WTC11 (cell line): Measurements from ENCODE around the gene CLDN19. TPM values are rescaled to one million over a fixed set of nuclear protein-coding genes. Genes with fewer than 3 reads are reported as not detected.

Source experiments
- ATAC-seq: fragments of 200-7000 bp; cut with Tn5 transposase; 2 replicates; pipeline ENCODE4 v1.10.0; 2021; ENCODE audit warnings: mild to moderate bottlenecking, moderate library complexity
- CTCF ChIA-PET: fragments of 300-600 bp; sonication (Branson Sonifier 250); formaldehyde crosslinking; loops from one replicate; lab custom pipeline; 2021; ENCODE audit warnings: antibody characterized with exemption; lab: Charles Lee
- POLR2A ChIA-PET: fragments of 350-600 bp; sonication (Branson Sonifier 250); formaldehyde crosslinking; loops from one replicate; lab custom pipeline; 2021; ENCODE audit warnings: antibody characterized with exemption; lab: Charles Lee
- DNase-seq: peaks from one replicate; pipeline ENCODE4 v3.0.0; 2021; ENCODE audit warnings: low spot score
- H3K27ac Mint-ChIP-seq: 2 replicates; pipeline ENCODE4 v1.8.0; 2021; ENCODE audit warnings: mixed read lengths
- H3K27me3 Mint-ChIP-seq: 2 replicates; pipeline ENCODE4 v1.8.0; 2021; ENCODE audit warnings: low read depth, mild to moderate bottlenecking, moderate library complexity, mixed read lengths
- H3K36me3 Mint-ChIP-seq: 2 replicates; pipeline ENCODE4 v1.8.0; 2021; ENCODE audit warnings: mixed read lengths
- H3K4me1 Mint-ChIP-seq: 2 replicates; pipeline ENCODE4 v1.8.0; 2022; ENCODE audit warnings: mixed read lengths
- H3K4me3 Mint-ChIP-seq: 2 replicates; pipeline ENCODE4 v1.8.0; 2021; ENCODE audit warnings: mild to moderate bottlenecking, moderate library complexity, mixed read lengths
- H3K9me3 Mint-ChIP-seq: 2 replicates; pipeline ENCODE4 v1.8.0; 2021; ENCODE audit warnings: mixed read lengths
- CBFB ChIP-seq: sonication (generic); formaldehyde crosslinking; IDR thresholded peaks from 2 replicates; pipeline ENCODE4 v1.8.1; 2022; ENCODE audit warnings: mild to moderate bottlenecking, low read depth, missing genetic modification reagents
- E2F5 ChIP-seq: sonication (generic); formaldehyde crosslinking; IDR thresholded peaks from 2 replicates; pipeline ENCODE4 v1.8.1; 2022; ENCODE audit warnings: mild to moderate bottlenecking, moderate library complexity, missing genetic modification reagents
- ERG ChIP-seq: fragments of 250-450 bp; sonication (Bioruptor Pico); IDR thresholded peaks from 2 replicates; pipeline ENCODE4 v1.8.0; 2021; ENCODE audit warnings: mild to moderate bottlenecking
- GABPB1 ChIP-seq: sonication (generic); formaldehyde crosslinking; IDR thresholded peaks from 2 replicates; pipeline ENCODE4 v1.8.1; 2023; ENCODE audit warnings: mild to moderate bottlenecking, missing genetic modification reagents
- GTF2I ChIP-seq: fragments of 250-450 bp; sonication (Bioruptor Pico); conservative IDR thresholded peaks from 2 replicates; pipeline ENCODE4 v1.4.0; 2021; ENCODE audit warnings: mild to moderate bottlenecking
- HMGXB4 ChIP-seq: sonication (generic); formaldehyde crosslinking; IDR thresholded peaks from 2 replicates; pipeline ENCODE4 v1.8.1; 2023; ENCODE audit warnings: mild to moderate bottlenecking, moderate library complexity, missing genetic modification reagents
- JAZF1 ChIP-seq: fragments of 250-450 bp; sonication (Bioruptor Pico); IDR thresholded peaks from 2 replicates; pipeline ENCODE4 v1.9.0; 2021; ENCODE audit warnings: moderate library complexity, mild to moderate bottlenecking, inconsistent platforms
- MYBL2 ChIP-seq: sonication (generic); formaldehyde crosslinking; IDR thresholded peaks from 2 replicates; pipeline ENCODE4 v1.8.1; 2023; ENCODE audit warnings: mild to moderate bottlenecking, moderate library complexity, missing genetic modification reagents
- NFYB ChIP-seq: sonication (generic); formaldehyde crosslinking; conservative IDR thresholded peaks from 2 replicates; pipeline ENCODE4 v1.8.0; 2022; ENCODE audit warnings: low read depth, missing genetic modification reagents
- SMAD4 ChIP-seq: sonication (generic); formaldehyde crosslinking; IDR thresholded peaks from 2 replicates; pipeline ENCODE4 v1.8.0; 2022; ENCODE audit warnings: mild to moderate bottlenecking, missing genetic modification reagents
- ZNF416 ChIP-seq: fragments of 250-450 bp; sonication (Bioruptor Pico); IDR thresholded peaks from 2 replicates; pipeline ENCODE4 v1.9.0; 2021; ENCODE audit warnings: mild to moderate bottlenecking, inconsistent platforms
- ZNF423 ChIP-seq: fragments of 250-450 bp; sonication (Bioruptor Pico); IDR thresholded peaks from 2 replicates; pipeline ENCODE4 v2.1.2; 2022; ENCODE audit warnings: mild to moderate bottlenecking, moderate library complexity
- total RNA-seq: library from RNA; stranded (reverse); gene quantifications from 3 replicates; pipeline ENCODE4 v1.2.3, GENCODE V29; 2021

The CLDN19 gene
- total RNA-seq, 1 experiment from 2014 or later: 8.1 TPM

GRCh38 chr1:42686418-42686817, 53.6 kb downstream of the CLDN19 start:
- H3K4me1 Mint-ChIP-seq: peaks cover 75% of the 10 kb centered on the region
- CTCF ChIA-PET: no interaction called here
- TF ChIP-seq JAZF1 (CRISPR knock-in tag): no peak
- TF ChIP-seq MYBL2: no peak
- no peak for TF ChIP-seq E2F5 (CRISPR knock-in tag)
- TF ChIP-seq ERG: no peak
- TF ChIP-seq GABPB1 (CRISPR knock-in tag): no peak
- no peak for TF ChIP-seq HMGXB4 (CRISPR knock-in tag)

GRCh38 chr1:42684139-42684538, 55.9 kb downstream of the CLDN19 start:
- ChIA-PET POLR2A (interaction anchor here (2.8 kb wide), 1 partner anchor 26 kb away, joined by 13 read pairs; the partner anchor contains the start of gene PPIH), CTCF (interaction anchor here (0.6 to 3.1 kb wide), 3 partner anchors 26 to 63 kb away, joined by 3 to 9 read pairs (median 3); partner anchors contain the start of gene PPIH)
- H3K27ac Mint-ChIP-seq: peak overlapping the region; percentile 19
- no peak for DNase-seq
- no peak for TF ChIP-seq MYBL2
- no peak for TF ChIP-seq NFYB (CRISPR knock-in tag)
- TF ChIP-seq GABPB1 (CRISPR knock-in tag): no peak
- no peak for TF ChIP-seq ZNF416 (CRISPR knock-in tag)
- TF ChIP-seq CBFB (CRISPR knock-in tag): no peak
- TF ChIP-seq ZNF423 (CRISPR knock-in tag): no peak
- no peak for TF ChIP-seq SMAD4 (CRISPR knock-in tag)
- TF ChIP-seq GTF2I (CRISPR knock-in tag): no peak
- no peaks in the 10 kb centered on the region for H3K9me3 Mint-ChIP-seq
- ATAC-seq: no peak
- peaks cover 63% of the 10 kb centered on the region for H3K4me1 Mint-ChIP-seq
- H3K36me3 Mint-ChIP-seq: peaks cover 34% of the 10 kb centered on the region
- H3K27me3 Mint-ChIP-seq: no peaks in the 10 kb centered on the region; the same call in 1 of the 2 replicates
- peak overlapping the region; percentile 97 for H3K4me3 Mint-ChIP-seq

More at GRCh38 chr1:42686418-42686817, 53.6 kb downstream of the CLDN19 start:
- Mint-ChIP-seq H3K4me3 (peak overlapping the region; percentile 26; the same call in 1 of the 2 replicates), H3K9me3 (no peaks in the 10 kb centered on the region), H3K27me3 (no peaks in the 10 kb centered on the region; the same call in 1 of the 2 replicates), H3K27ac (no peak overlapping the region; the same call in 1 of the 2 replicates), H3K36me3 (peaks cover 34% of the 10 kb centered on the region)
- DNase-seq (no peak), ATAC-seq (no peak)
- POLR2A ChIA-PET: no interaction called here

Other genes with a start within 250 kb of the CLDN19 start
- gene PPIH, start 81.8 kb downstream of the CLDN19 start, total RNA-seq: 68.5 to 73.1 TPM (median 69.3 TPM) in 3 replicates
- gene YBX1, start 57.8 kb downstream of the CLDN19 start, total RNA-seq: 1,098 to 1,172 TPM (median 1,151 TPM) in 3 replicates
- gene P3H1, start 26.8 kb upstream of the CLDN19 start, total RNA-seq: 78.1 to 95.1 TPM (median 80.3 TPM) in 3 replicates
- gene C1orf50, start 27.0 kb upstream of the CLDN19 start, total RNA-seq: 5.1 to 6.3 TPM (median 5.3 TPM) in 3 replicates
- gene TMEM269, start 44.8 kb upstream of the CLDN19 start, total RNA-seq: 0.57 to 0.85 TPM (median 0.73 TPM) in 3 replicates
- gene ERMAP, start 76.9 kb upstream of the CLDN19 start, total RNA-seq: 2.6 to 4.2 TPM (median 3.1 TPM) in 3 replicates
- gene SVBP, start 77.2 kb upstream of the CLDN19 start, total RNA-seq: 28.7 to 31.3 TPM (median 30.7 TPM) in 3 replicates
- gene ZNF691, start 106.4 kb upstream of the CLDN19 start, total RNA-seq: 16.6 to 18.5 TPM (median 18.0 TPM) in 3 replicates
- 215 to 415 TPM (median 396 TPM) in 3 replicates for gene SLC2A1, start 218.6 kb upstream of the CLDN19 start, total RNA-seq